ENCODE measurements around the gene ZNF98. TPM values are rescaled to one million over a fixed set of nuclear protein-coding genes. Genes with fewer than 3 reads are reported as not detected.

ZNF98 gene
- total RNA-seq, 3 donors from 2014 or later, result 0.36 to 1.1 TPM; not detected in 1

DNA sequence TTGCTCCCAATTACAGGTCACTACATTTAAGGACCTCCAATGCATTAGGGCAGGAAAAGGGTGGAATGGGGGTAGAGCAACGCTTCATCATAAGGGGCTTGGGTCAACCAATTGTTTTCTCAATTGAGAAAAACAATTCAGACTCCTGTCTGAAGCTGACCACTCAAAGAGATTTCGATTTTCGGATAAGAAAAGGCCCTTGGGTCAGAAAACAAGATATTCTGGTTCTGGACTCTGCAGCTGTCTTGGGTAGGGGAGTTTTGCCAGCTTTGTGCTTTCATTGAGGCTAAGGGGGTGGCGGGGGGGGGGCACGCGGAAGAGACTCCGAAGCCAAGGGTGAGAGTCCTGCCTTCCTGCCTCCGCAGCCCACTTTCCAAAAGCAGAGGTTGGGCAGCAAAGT, 4.8 kb upstream of the ZNF98 start:
- TF ChIP-seq, protein P1, sequence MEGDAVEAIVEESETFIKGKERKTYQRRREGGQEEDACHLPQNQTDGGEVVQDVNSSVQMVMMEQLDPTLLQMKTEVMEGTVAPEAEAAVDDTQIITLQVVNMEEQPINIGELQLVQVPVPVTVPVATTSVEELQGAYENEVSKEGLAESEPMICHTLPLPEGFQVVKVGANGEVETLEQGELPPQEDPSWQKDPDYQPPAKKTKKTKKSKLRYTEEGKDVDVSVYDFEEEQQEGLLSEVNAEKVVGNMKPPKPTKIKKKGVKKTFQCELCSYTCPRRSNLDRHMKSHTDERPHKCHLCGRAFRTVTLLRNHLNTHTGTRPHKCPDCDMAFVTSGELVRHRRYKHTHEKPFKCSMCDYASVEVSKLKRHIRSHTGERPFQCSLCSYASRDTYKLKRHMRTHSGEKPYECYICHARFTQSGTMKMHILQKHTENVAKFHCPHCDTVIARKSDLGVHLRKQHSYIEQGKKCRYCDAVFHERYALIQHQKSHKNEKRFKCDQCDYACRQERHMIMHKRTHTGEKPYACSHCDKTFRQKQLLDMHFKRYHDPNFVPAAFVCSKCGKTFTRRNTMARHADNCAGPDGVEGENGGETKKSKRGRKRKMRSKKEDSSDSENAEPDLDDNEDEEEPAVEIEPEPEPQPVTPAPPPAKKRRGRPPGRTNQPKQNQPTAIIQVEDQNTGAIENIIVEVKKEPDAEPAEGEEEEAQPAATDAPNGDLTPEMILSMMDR (IDR thresholded peaks at IDR 0.05), result no peak
- no peaks in the 10 kb centered on the region for H3K4me1 ChIP-seq (ENCODE audit: low read depth)
- intact Hi-C loops (cut with DNase I, micrococcal nuclease), result no loop called here

DNA sequence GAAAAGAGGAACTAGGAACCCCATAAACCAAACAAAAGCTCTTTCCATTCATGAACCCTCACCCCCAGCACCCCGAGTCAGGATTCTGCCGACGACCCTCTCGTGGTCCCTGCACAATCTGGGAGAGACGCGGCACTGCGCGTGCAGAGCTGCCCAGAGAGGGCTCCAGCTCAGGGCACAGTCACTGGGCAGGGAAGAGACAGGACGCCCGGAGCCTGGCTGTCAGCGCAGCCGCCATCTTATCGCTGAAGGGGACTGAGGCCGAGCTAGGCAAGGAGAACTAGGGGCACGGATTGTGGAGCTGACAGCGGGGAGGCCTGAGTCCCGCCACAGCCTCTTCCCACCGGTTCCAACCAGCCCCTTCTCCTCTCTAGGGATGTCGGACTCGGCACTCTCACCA, 349 bp downstream of the ZNF98 start:
- no peak for DNase-seq
- Histone ChIP-seq H3K36me3 (ENCODE audit: low read depth) (no peaks in the 10 kb centered on the region), H3K4me3 (no peak overlapping the region), H3K9me3 (peaks cover 75% of the 10 kb centered on the region), H3K4me1 (ENCODE audit: low read depth) (no peaks in the 10 kb centered on the region)
- no peak for ATAC-seq
- TF ChIP-seq, protein P1 (IDR thresholded peaks at IDR 0.05), result no peak
- intact Hi-C loops (cut with DNase I, micrococcal nuclease), result no loop called here

More for the DNA sequence above, 4.8 kb upstream of the ZNF98 start:
- H3K36me3 ChIP-seq (ENCODE audit: low read depth), result no peaks in the 10 kb centered on the region
- ATAC-seq (no peak), DNase-seq (no peak)
- no peak overlapping the region for H3K4me3 ChIP-seq
- peaks cover 91% of the 10 kb centered on the region for H3K9me3 ChIP-seq

DNA sequence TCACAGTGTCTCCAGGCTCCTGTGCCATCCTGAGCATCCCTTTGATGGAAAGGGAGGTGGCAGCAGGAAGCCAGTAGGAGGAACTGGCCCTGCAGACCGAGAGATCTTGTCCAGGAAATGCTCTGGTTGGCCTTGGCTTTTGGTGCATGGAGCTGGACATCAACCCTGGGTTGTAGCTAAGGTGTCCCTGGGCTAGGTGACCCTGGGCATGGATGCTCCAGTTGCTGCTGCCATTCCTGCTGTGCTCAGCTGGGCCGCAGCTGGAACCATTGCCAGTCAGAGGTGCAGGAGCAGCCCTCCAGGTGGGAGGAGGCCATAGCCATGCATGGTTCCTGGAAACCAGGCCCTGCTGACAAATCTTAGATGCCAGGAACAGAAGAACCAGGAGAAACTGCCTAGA, 67.5 kb downstream of the ZNF98 start:
- no peaks in the 10 kb centered on the region for H3K36me3 ChIP-seq (ENCODE audit: low read depth)
- H3K9me3 ChIP-seq, result peaks cover 69% of the 10 kb centered on the region
- no peak for ATAC-seq
- TF ChIP-seq, protein P1 (IDR thresholded peaks at IDR 0.05), result no peak
- intact Hi-C loops (cut with DNase I, micrococcal nuclease), result no loop called here
- H3K4me3 ChIP-seq, result no peak overlapping the region
- DNase-seq, result no peak
- no peaks in the 10 kb centered on the region for H3K4me1 ChIP-seq (ENCODE audit: low read depth)

Other genes with a start within 250 kb of the ZNF98 start
- gene ZNF676, start 225.4 kb downstream of the ZNF98 start, total RNA-seq, result 1 to 10 TPM in 1 of 3 donors, under 1 TPM in 2; 0.29 to 3.2 (median 0.39) TPM
- not detected for gene ZNF729, start 135.9 kb downstream of the ZNF98 start, total RNA-seq
- gene ZNF492, start 212.0 kb upstream of the ZNF98 start, total RNA-seq, result under 1 TPM; 0.07 to 0.61 (median 0.19) TPM